T-cell (primary cell): Measurements from ENCODE around the gene GALNT9. TPM values are rescaled to one million over a fixed set of nuclear protein-coding genes. Genes with fewer than 3 reads are reported as not detected.

ENCODE experiments used
- ATAC-seq, 4 experiments: fragments of 200-7000 bp in 3 of 4; fragments of 150-1000 bp in 1 of 4; cut with Tn5 transposase; replicated peaks in 1 of 4; 1 replicate in 3 of 4; 2 replicates in 1 of 4; pipeline ENCODE4 v1.10.0; 2021; ENCODE audit warnings: moderate library complexity in 3 of 4, mild to moderate bottlenecking in 2 of 4, moderate number of reproducible peaks in 1 of 4
- CTCF ChIA-PET, 2 donors: fragments of 300-600 bp; sonication (Branson Sonifier 250); formaldehyde crosslinking; loops; one replicate each; lab custom pipeline; 2022; ENCODE audit warnings: antibody characterized with exemption in 2 of 2; lab: Charles Lee
- POLR2A ChIA-PET, 2 donors: fragments of 300-600 bp; sonication (Branson Sonifier 250); formaldehyde crosslinking; loops; one replicate each; lab custom pipeline; 2022; ENCODE audit warnings: antibody characterized with exemption in 2 of 2; lab: Charles Lee
- DNase-seq, 35 experiments: peaks; one replicate each; pipeline versions ENCODE4 v3.0.0 to v3.0.0-alpha.2; 2013 to 2023
- H3K27ac ChIP-seq: one replicate; pipeline ENCODE4 v1.5.1; 2013; ENCODE audit warnings: low read length
- H3K27me3 ChIP-seq, 2 experiments: replicated peaks in 1 of 2; 1 replicate in 1 of 2; 2 replicates in 1 of 2; pipeline versions ENCODE4 v1.6.1 to v1.7.0; 2013; ENCODE audit warnings: low read length in 1 of 2, mixed read lengths in 1 of 2; ENCODE audit not compliant: control insufficient read depth in 2 of 2, insufficient read depth in 2 of 2; ENCODE audit errors: extremely low read depth in 1 of 2
- H3K36me3 ChIP-seq, 2 donors: 1 replicate in 1 of 2; 2 replicates in 1 of 2; pipeline versions ENCODE4 v1.6.1 to v1.7.0; 2013; ENCODE audit warnings: low read length in 1 of 2; ENCODE audit not compliant: control insufficient read depth in 2 of 2, insufficient read depth in 1 of 2; ENCODE audit errors: extremely low read depth in 1 of 2
- H3K4me1 ChIP-seq, 2 experiments: 1 replicate in 1 of 2; 2 replicates in 1 of 2; pipeline versions ENCODE4 v1.6.1 to v1.7.0; 2013; ENCODE audit warnings: low read length in 2 of 2, mixed read lengths in 1 of 2; ENCODE audit not compliant: insufficient read depth in 2 of 2, control insufficient read depth in 1 of 2; ENCODE audit errors: extremely low read depth in 1 of 2
- H3K4me3 ChIP-seq, 2 donors: 1 replicate in 1 of 2; 2 replicates in 1 of 2; pipeline versions ENCODE4 v1.5.1 to v1.7.0; 2013; ENCODE audit warnings: mild to moderate bottlenecking in 2 of 2, low read length in 1 of 2, moderate library complexity in 1 of 2; ENCODE audit not compliant: control insufficient read depth in 1 of 2; ENCODE audit errors: extremely low read depth in 1 of 2
- H3K9me3 ChIP-seq: 2 replicates; pipeline ENCODE4 v1.7.0; 2013
- H3K27ac Mint-ChIP-seq, 2 donors: one replicate each; pipeline ENCODE4 v1.8.0; 2020 to 2021; ENCODE audit warnings: mild to moderate bottlenecking in 2 of 2, mixed read lengths in 2 of 2
- H3K27me3 Mint-ChIP-seq, 2 donors: one replicate each; pipeline ENCODE4 v1.8.0; 2021 to 2022; ENCODE audit warnings: mixed read lengths in 2 of 2
- H3K36me3 Mint-ChIP-seq: one replicate; pipeline ENCODE4 v1.8.0; 2021; ENCODE audit warnings: mixed read lengths
- H3K4me1 Mint-ChIP-seq, 3 donors: one replicate each; pipeline ENCODE4 v1.8.0; 2020 to 2022; ENCODE audit warnings: mixed read lengths in 3 of 3, mild to moderate bottlenecking in 1 of 3
- H3K4me3 Mint-ChIP-seq, 3 donors: one replicate each; pipeline ENCODE4 v1.8.0; 2020 to 2022; ENCODE audit warnings: mild to moderate bottlenecking in 3 of 3, mixed read lengths in 3 of 3, moderate library complexity in 3 of 3
- H3K9me3 Mint-ChIP-seq, 3 donors: one replicate each; pipeline ENCODE4 v1.8.0; 2020 to 2022; ENCODE audit warnings: mixed read lengths in 3 of 3
- WGBS: methylation state at CpG from one replicate; pipeline ENCODE4 v1.1.5; 2013; ENCODE audit warnings: missing lambda C conversion rate; ENCODE audit not compliant: insufficient coverage; 5-methylcytosine and 5-hydroxymethylcytosine counted together
- total RNA-seq, 35 experiments: library from RNA in 6 of 35; stranded (reverse) in 6 of 35; fragments of 120-200 nt in 1 of 35; gene quantifications; one replicate each; pipeline versions ENCODE4 v1.2.1 to v1.2.4 and lab custom pipeline; 2013 to 2026

The GALNT9 gene
- total RNA-seq, 5 donors from 2014 or later (not counting 1 experiment from before 2014, with no cell fraction given): 0.72 TPM; not detected in 4

- no peak overlapping the region for H3K4me3 ChIP-seq
These were observed 14.7 kb downstream of the GALNT9 start for GRCh38 chr12:132314516-132315233.

GRCh38 chr12:132314035-132314434 is 15.4 kb downstream of the GALNT9 start:
- Histone ChIP-seq H3K27ac (no peak overlapping the region), H3K36me3 (no peaks in the 10 kb centered on the region), H3K27me3 (peaks cover 0 to 51% of the 10 kb centered on the region in 2 experiments), H3K9me3 (no peaks in the 10 kb centered on the region), H3K4me3 (no peak overlapping the region), H3K4me1 (no peaks in the 10 kb centered on the region)
- POLR2A ChIA-PET: no interaction called here
- no peak overlapping the region for H3K4me3 Mint-ChIP-seq
- ATAC-seq (no peak), DNase-seq (no peak)
- CTCF ChIA-PET: no interaction called here
- peaks cover 6 to 15% of the 10 kb centered on the region in 2 donors for H3K27me3 Mint-ChIP-seq
- H3K36me3 Mint-ChIP-seq: no peaks in the 10 kb centered on the region
- no peaks in the 10 kb centered on the region for H3K4me1 Mint-ChIP-seq
- H3K9me3 Mint-ChIP-seq: peaks cover 9 to 16% (median 14%) of the 10 kb centered on the region in 3 donors
- H3K27ac Mint-ChIP-seq: no peak overlapping the region
- WGBS: 100% methylated on average over 1 of the region's 2 CpGs

More at GRCh38 chr12:132314516-132315233, 14.7 kb downstream of the GALNT9 start:
- CTCF ChIA-PET: no interaction called here
- peaks cover 9 to 15% of the 10 kb centered on the region in 2 donors for H3K27me3 Mint-ChIP-seq
- no peaks in the 10 kb centered on the region for H3K4me1 ChIP-seq
- POLR2A ChIA-PET: no interaction called here
- 80% methylated on average over 16 of the region's 26 CpGs for WGBS
- no peak overlapping the region for H3K27ac Mint-ChIP-seq
- H3K9me3 ChIP-seq: no peaks in the 10 kb centered on the region
- no peak for ATAC-seq
- DNase-seq: no peak
- no peaks in the 10 kb centered on the region for H3K4me1 Mint-ChIP-seq
- H3K9me3 Mint-ChIP-seq: peaks cover 9 to 16% (median 14%) of the 10 kb centered on the region in 3 donors
- no peaks in the 10 kb centered on the region for H3K36me3 Mint-ChIP-seq
- peaks cover 0 to 49% of the 10 kb centered on the region in 2 experiments for H3K27me3 ChIP-seq
- H3K27ac ChIP-seq: no peak overlapping the region
- H3K36me3 ChIP-seq: no peaks in the 10 kb centered on the region
- no peak overlapping the region for H3K4me3 Mint-ChIP-seq

DNA sequence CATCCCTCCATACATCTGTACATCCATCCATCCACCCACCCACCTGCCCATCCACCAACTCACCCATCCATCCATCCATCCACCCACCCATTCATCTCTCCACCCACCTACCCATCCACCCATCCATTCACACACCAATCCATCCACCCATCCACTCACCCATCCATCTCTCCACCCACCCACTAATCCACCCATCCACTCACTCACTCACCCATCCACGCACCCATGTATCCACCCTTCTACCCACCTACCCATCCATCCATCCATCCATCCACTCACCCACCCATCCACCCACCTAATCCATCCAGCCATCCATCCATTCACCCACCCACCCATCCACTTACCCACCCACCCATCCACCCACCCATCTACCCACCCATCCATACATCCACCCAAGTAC is 16.2 kb downstream of the GALNT9 start:
- Mint-ChIP-seq H3K27ac (no peak overlapping the region), H3K36me3 (no peaks in the 10 kb centered on the region), H3K9me3 (peaks cover 9 to 16% (median 14%) of the 10 kb centered on the region in 3 donors), H3K4me1 (no peaks in the 10 kb centered on the region), H3K4me3 (no peak overlapping the region), H3K27me3 (peaks cover 6 to 15% of the 10 kb centered on the region in 2 donors)
- WGBS: 100% methylated on average over 1 of the region's 1 CpG
- no peak for ATAC-seq
- Histone ChIP-seq H3K27me3 (peaks cover 0 to 49% of the 10 kb centered on the region in 2 experiments), H3K36me3 (no peaks in the 10 kb centered on the region), H3K4me1 (no peaks in the 10 kb centered on the region), H3K27ac (no peak overlapping the region), H3K4me3 (no peak overlapping the region), H3K9me3 (no peaks in the 10 kb centered on the region)
- DNase-seq: no peak
- ChIA-PET POLR2A (no interaction called here), CTCF (no interaction called here)

DNA sequence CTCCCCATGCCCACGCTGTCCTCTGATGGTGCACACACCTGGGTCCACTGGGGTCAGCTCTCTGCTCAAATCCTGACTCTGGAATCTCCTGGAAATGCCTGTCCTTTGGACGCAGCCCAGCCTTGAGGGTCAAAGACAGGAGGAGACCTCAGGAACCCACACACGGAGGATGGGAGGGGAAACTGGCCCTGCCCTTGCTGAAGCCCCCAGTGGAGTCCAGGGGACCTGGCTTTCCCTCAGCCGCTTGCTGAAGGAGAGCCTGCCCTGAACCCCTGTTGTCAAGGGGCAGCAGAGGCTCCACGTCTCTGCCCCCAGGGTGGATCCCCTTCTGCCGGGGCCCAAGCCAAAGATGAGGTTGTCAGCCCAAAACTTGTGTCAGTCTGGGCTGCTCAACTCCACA is 16.9 kb downstream of the GALNT9 start:
- H3K4me1 Mint-ChIP-seq: no peaks in the 10 kb centered on the region
- H3K27me3 ChIP-seq: peaks cover 0 to 45% of the 10 kb centered on the region in 2 experiments
- H3K36me3 ChIP-seq: no peaks in the 10 kb centered on the region
- no peaks in the 10 kb centered on the region for H3K4me1 ChIP-seq
- DNase-seq (no peak), ATAC-seq (no peak)
- H3K4me3 Mint-ChIP-seq: no peak overlapping the region
- H3K27ac ChIP-seq: no peak overlapping the region
- H3K9me3 ChIP-seq: no peaks in the 10 kb centered on the region
- H3K4me3 ChIP-seq: no peak overlapping the region
- H3K27me3 Mint-ChIP-seq: peaks cover 9 to 18% of the 10 kb centered on the region in 2 donors
- H3K36me3 Mint-ChIP-seq: no peaks in the 10 kb centered on the region
- POLR2A ChIA-PET: no interaction called here
- no peak overlapping the region for H3K27ac Mint-ChIP-seq
- H3K9me3 Mint-ChIP-seq: peaks cover 9 to 16% (median 14%) of the 10 kb centered on the region in 3 donors
- WGBS: 86% methylated on average over 5 of the region's 6 CpGs
- CTCF ChIA-PET: no interaction called here

DNA sequence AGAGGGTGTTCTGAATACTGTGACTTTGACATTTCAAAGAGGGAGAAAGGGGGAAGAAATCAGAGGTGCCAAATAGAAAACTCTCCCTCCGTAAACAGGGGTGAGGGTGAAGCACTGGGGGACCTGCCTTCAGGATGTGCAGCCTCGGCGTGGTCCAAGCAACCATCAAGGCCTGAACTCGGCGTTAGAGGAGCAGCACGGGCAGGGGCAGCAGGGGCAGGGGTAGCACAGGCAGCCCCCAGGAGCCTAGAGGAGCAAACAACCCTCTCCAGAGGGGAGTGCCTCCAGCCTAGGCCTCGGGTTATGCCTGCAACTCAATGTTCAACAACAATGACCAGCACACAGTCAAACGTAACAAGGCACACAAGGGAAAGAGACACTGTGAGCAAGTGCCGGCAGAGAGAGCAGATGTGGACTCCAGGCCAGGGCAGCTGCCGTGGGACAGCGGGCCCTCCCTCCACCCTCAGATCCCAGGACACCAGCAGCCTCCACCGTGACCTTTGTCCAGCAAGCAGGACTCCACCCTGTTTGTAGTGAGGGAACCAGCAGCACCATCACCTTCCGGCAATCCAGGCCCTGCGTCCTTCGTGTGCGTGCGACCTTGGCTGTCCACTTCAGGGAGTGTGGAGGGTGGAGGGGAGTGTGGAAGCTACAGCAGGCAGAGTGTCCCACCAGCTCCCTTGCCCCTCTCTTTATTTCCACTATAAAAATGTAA is 18.0 kb downstream of the GALNT9 start:
- no peak overlapping the region for H3K27ac Mint-ChIP-seq
- no peaks in the 10 kb centered on the region for H3K4me1 ChIP-seq
- H3K27me3 Mint-ChIP-seq: peaks cover 6 to 7% of the 10 kb centered on the region in 2 donors
- H3K36me3 ChIP-seq: no peaks in the 10 kb centered on the region
- DNase-seq: no peak
- POLR2A ChIA-PET: interaction anchor here in 1 of 2 donors (0.5 kb wide), 1 partner anchor 211 kb away, joined by 4 read pairs; no protein-coding TSS in a partner anchor
- H3K4me3 Mint-ChIP-seq: no peak overlapping the region
- no peak overlapping the region for H3K27ac ChIP-seq
- H3K27me3 ChIP-seq: peaks cover 0 to 38% of the 10 kb centered on the region in 2 experiments
- WGBS: 91% methylated on average over 10 of the region's 17 CpGs
- no peaks in the 10 kb centered on the region for H3K4me1 Mint-ChIP-seq
- H3K9me3 ChIP-seq: no peaks in the 10 kb centered on the region
- ATAC-seq: no peak
- peaks cover 9 to 16% (median 14%) of the 10 kb centered on the region in 3 donors for H3K9me3 Mint-ChIP-seq
- CTCF ChIA-PET: no interaction called here
- no peak overlapping the region for H3K4me3 ChIP-seq
- H3K36me3 Mint-ChIP-seq: no peaks in the 10 kb centered on the region

DNA sequence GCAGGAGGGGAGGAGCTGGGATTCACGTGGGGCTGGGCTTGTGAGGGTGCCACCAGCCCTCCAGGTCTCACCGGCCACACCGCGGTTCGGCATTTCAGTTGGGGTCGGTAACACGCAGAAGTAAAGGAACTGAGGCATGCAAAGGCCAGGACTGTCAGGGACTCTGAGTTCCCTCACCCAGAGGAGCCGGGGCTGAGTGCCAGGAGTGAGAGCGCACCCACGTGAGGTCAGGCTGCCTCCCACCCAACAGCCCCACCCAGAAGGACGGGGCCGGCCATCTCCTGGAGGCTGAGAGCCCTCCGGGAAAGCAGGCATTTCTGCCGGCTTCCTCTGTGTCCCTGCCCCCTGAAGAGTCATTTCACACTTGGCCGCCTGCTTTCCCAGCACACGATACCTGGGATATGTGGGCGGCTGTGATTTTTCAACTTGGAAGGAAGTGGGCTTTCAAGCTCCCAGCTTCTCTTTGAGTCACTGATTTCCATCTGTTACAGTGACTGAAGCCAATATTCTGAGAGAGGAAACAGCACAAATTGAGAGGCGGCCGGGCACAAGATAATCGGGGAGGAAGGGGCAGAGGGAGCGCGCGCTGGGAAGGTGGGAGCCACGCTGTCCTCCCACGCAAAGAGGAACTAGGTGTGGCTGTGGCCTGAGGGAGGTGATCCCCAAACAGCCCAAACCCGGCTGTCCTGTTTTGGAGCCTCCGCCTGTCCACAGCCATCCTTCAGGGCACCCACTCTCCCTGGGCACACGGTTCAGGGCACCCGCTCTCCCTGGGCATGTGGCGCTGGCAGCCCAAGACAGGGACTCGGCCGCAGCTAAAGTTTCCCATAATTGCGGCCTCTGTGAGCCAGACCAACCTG is 19.0 kb downstream of the GALNT9 start:
- ATAC-seq (no peak), DNase-seq (no peak)
- no peak overlapping the region for H3K4me3 ChIP-seq
- H3K36me3 ChIP-seq: no peaks in the 10 kb centered on the region
- ChIA-PET POLR2A (no interaction called here), CTCF (no interaction called here)
- no peaks in the 10 kb centered on the region for H3K36me3 Mint-ChIP-seq
- H3K4me1 ChIP-seq: no peaks in the 10 kb centered on the region
- H3K27ac ChIP-seq: no peak overlapping the region
- no peak overlapping the region for H3K27ac Mint-ChIP-seq
- H3K9me3 ChIP-seq: no peaks in the 10 kb centered on the region
- H3K4me1 Mint-ChIP-seq: no peaks in the 10 kb centered on the region
- peaks cover 6% of the 10 kb centered on the region in 2 donors for H3K27me3 Mint-ChIP-seq
- WGBS: 73% methylated on average over 17 of the region's 33 CpGs
- H3K9me3 Mint-ChIP-seq: peaks cover 9 to 16% (median 14%) of the 10 kb centered on the region in 3 donors
- H3K27me3 ChIP-seq: peaks cover 0 to 32% of the 10 kb centered on the region in 2 experiments
- no peak overlapping the region for H3K4me3 Mint-ChIP-seq
